Esophagus muscularis mucosa (tissue), 4 donors: ENCODE results near the gene ITGA7. TPM values are rescaled to one million over a fixed set of nuclear protein-coding genes. Genes with fewer than 3 reads are reported as not detected.
A peak's percentile ranks its signal among the peaks of the same experiment; 100 is the strongest.

ENCODE experiments used
- DNase-seq: peaks from one replicate; pipeline ENCODE4 v3.0.0-alpha.2; 2017; ENCODE audit errors: extremely low spot score
- H3K27ac ChIP-seq, 4 donors: fragments of 200-600 bp; sonication (generic); replicated peaks in 1 of 4; 1 replicate in 3 of 4; 2 replicates in 1 of 4; pipeline ENCODE4 v1.5.1; 2016 to 2019; ENCODE audit warnings: mild to moderate bottlenecking in 1 of 4
- H3K27me3 ChIP-seq, 4 donors: fragments of 200-600 bp; sonication (generic); one replicate each; pipeline versions ENCODE4 v1.5.1 to v1.6.0; 2016 to 2019
- H3K36me3 ChIP-seq, 4 donors: fragments of 200-600 bp; sonication (generic); one replicate each; pipeline ENCODE4 v1.5.1; 2016 to 2019
- H3K4me1 ChIP-seq, 4 donors: fragments of 200-600 bp; sonication (generic); one replicate each; pipeline ENCODE4 v1.5.1; 2016 to 2019
- H3K4me3 ChIP-seq, 4 donors: fragments of 200-600 bp; sonication (generic); 1 replicate in 2 of 4; 2 replicates in 2 of 4; pipeline ENCODE4 v1.5.1; 2016 to 2019; ENCODE audit warnings: mild to moderate bottlenecking in 4 of 4, moderate library complexity in 1 of 4
- H3K9me3 ChIP-seq, 4 donors: fragments of 200-600 bp; sonication (generic); 1 replicate in 3 of 4; 2 replicates in 1 of 4; pipeline ENCODE4 v1.5.1; 2016 to 2019
- EP300 ChIP-seq: sonication (generic); formaldehyde crosslinking; IDR thresholded peaks from one replicate; pipeline ENCODE4 v1.6.1; 2017; ENCODE audit warnings: antibody characterized with exemption
- POLR2A ChIP-seq: fragments of 450-650 bp; IDR thresholded peaks from one replicate; pipeline ENCODE4 v1.6.1; 2017; ENCODE audit warnings: antibody characterized with exemption, moderate library complexity, mild to moderate bottlenecking, low read depth
- POLR2AphosphoS5 ChIP-seq, 2 donors: sonication (generic); formaldehyde crosslinking; IDR thresholded peaks; one replicate each; pipeline ENCODE4 v1.6.1; 2017; ENCODE audit warnings: antibody characterized with exemption in 2 of 2
- WGBS: methylation state at CpG from one replicate; pipeline ENCODE4 v1.1.5; 2018; 5-methylcytosine and 5-hydroxymethylcytosine counted together
- intact Hi-C: fragments of 100-400 bp; cut with DNase I; formaldehyde crosslinking; loops from one replicate; pipeline ENCODE4 v1.15.1; 2023
- total RNA-seq, 4 donors: library from RNA; depleted of rRNA; stranded (reverse); fragments of >200 nt; gene quantifications; one replicate each; pipeline versions ENCODE4 v1.1.0 to v1.2.1, GENCODE V29; 2016
- TF ChIP-seq, protein P1 (sequence below), 3 experiments: fragments of 200-600 bp in 2 of 3; fragments of 450-650 bp in 1 of 3; sonication (generic) in 2 of 3; IDR thresholded peaks; one replicate each; pipeline ENCODE4 v1.5.1; 2017 to 2019; ENCODE audit warnings: antibody characterized with exemption in 3 of 3, mild to moderate bottlenecking in 2 of 3, moderate library complexity in 1 of 3

ITGA7 gene
- total RNA-seq, 4 donors from 2014 or later = 155 to 245 (median 218) TPM

GRCh38 chr12:55742719-55743405 lies 35.2 kb upstream of the ITGA7 start, which contains the start of gene GDF11:
Gene GDF11 (plus strand): TSS chr12:55743122. CDS start chr12:55743317, 195 bp downstream.
- Histone ChIP-seq H3K9me3 (no peaks in the 10 kb centered on the region), H3K27me3 (no peaks in the 10 kb centered on the region), H3K4me3 (peak within 1 kb of the TSS; percentile 59 to 65 (median 62)), H3K4me1 (peaks cover 31 to 58% (median 48%) of the 10 kb centered on the region in 4 donors), H3K27ac (peak within 1 kb of the TSS; percentile 65 to 81 (median 78)), H3K36me3 (no peaks in the 10 kb centered on the region)
- DNase-seq = no peak
- intact Hi-C loops = loop anchor here (2.0 to 10.0 kb wide), 2 partner anchors 198 to 292 kb away; no protein-coding TSS in a partner anchor
- WGBS = 2% methylated on average over 15 of the region's 53 CpGs
- TF ChIP-seq EP300 (no peak), POLR2A (no peak), POLR2AphosphoS5 (IDR thresholded peaks at IDR 0.05) (peak; percentile 89 to 91)
- TF ChIP-seq, protein P1, sequence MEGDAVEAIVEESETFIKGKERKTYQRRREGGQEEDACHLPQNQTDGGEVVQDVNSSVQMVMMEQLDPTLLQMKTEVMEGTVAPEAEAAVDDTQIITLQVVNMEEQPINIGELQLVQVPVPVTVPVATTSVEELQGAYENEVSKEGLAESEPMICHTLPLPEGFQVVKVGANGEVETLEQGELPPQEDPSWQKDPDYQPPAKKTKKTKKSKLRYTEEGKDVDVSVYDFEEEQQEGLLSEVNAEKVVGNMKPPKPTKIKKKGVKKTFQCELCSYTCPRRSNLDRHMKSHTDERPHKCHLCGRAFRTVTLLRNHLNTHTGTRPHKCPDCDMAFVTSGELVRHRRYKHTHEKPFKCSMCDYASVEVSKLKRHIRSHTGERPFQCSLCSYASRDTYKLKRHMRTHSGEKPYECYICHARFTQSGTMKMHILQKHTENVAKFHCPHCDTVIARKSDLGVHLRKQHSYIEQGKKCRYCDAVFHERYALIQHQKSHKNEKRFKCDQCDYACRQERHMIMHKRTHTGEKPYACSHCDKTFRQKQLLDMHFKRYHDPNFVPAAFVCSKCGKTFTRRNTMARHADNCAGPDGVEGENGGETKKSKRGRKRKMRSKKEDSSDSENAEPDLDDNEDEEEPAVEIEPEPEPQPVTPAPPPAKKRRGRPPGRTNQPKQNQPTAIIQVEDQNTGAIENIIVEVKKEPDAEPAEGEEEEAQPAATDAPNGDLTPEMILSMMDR (IDR thresholded peaks at IDR 0.05) = no peak

DNA sequence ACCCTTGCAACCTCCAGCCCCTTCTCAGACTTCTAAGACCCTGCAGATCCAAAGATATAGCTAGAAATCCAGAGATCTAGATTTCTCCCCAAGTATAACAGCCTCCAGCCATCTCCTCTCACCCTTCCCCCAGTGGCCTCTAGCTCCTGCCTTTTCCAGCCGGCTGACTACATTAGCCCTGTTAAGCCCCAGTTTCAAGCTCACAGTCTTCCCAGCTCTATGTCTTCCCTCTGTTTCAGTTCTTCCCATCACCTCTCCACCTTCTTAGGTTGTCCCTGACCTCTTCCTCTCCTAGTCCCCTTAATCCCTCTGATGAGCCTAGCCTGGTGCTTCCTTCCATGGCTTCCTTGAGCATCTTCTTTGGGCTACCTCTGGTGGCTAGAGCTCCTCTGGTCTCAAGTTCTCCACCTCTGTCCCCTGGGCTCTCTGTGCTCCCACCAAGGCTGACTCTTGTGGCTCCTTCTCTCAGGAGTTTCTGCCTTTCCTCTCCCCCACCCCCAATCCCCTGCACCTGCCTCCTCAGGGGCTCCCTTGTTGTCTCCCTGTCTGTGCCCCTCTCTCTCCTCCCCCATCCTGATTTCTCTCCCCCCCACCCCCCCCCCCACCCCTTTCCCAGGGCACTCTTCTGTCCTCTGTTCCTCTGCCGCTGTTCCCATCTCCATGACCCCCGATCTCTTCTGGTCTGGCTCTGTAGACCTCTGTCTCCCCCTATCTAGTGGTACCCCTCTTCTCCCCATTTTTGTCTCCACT lies 34.4 kb upstream of the ITGA7 start:
- Histone ChIP-seq H3K27ac (peak overlapping the region; percentile 65 to 81 (median 78)), H3K4me3 (peak overlapping the region; percentile 59 to 65 (median 62)), H3K36me3 (no peaks in the 10 kb centered on the region), H3K27me3 (no peaks in the 10 kb centered on the region), H3K9me3 (no peaks in the 10 kb centered on the region), H3K4me1 (peaks cover 39 to 63% (median 55%) of the 10 kb centered on the region in 4 donors)
- intact Hi-C loops = loop anchor here (2.0 to 10.0 kb wide), 2 partner anchors 199 to 293 kb away; no protein-coding TSS in a partner anchor
- no peak for DNase-seq
- 21% methylated on average over 3 of the region's 3 CpGs for WGBS
- TF ChIP-seq POLR2A = no peak
- TF ChIP-seq, protein P1 (IDR thresholded peaks at IDR 0.05) = no peak

- intact Hi-C loops = loop anchor here (5.0 kb wide), 2 partner anchors 57 to 78 kb away; partner anchors contain the start of genes ORMDL2 and SARNP
- Histone ChIP-seq H3K9me3 (no peaks in the 10 kb centered on the region), H3K4me1 (peaks cover 30 to 41% (median 36%) of the 10 kb centered on the region in 4 donors), H3K27ac (peak overlapping the region in 2 of 4 donors; percentile 75 to 78), H3K4me3 (peak overlapping the region; percentile 46 to 63 (median 56)), H3K36me3 (no peaks in the 10 kb centered on the region), H3K27me3 (no peaks in the 10 kb centered on the region)
- whole genome bisulfite sequencing = 82% methylated on average over 2 of the region's 2 CpGs
- no peak for DNase-seq
- TF ChIP-seq POLR2AphosphoS5 (IDR thresholded peaks at IDR 0.05) (no peak), EP300 (no peak), POLR2A (no peak)
- TF ChIP-seq, protein P1 (IDR thresholded peaks at IDR 0.05) = no peak
Observed at GRCh38 chr12:55739025-55739378, 31.3 kb upstream of the ITGA7 start.

GRCh38 chr12:55738123-55739024 lies 30.7 kb upstream of the ITGA7 start:
- whole genome bisulfite sequencing = 2% methylated on average over 14 of the region's 14 CpGs
- peak overlapping the region; percentile 64 to 78 (median 76) for H3K27ac ChIP-seq
- TF ChIP-seq POLR2A (no peak), EP300 (no peak), POLR2AphosphoS5 (IDR thresholded peaks at IDR 0.05) (no peak)
- TF ChIP-seq, protein P1 (IDR thresholded peaks at IDR 0.05) = peak; percentile 86 to 95 (median 90)
- H3K4me1 ChIP-seq = peaks cover 24 to 35% (median 30%) of the 10 kb centered on the region in 4 donors
- no peaks in the 10 kb centered on the region for H3K27me3 ChIP-seq
- H3K36me3 ChIP-seq = no peaks in the 10 kb centered on the region
- DNase-seq = peak; percentile 96
- H3K9me3 ChIP-seq = no peaks in the 10 kb centered on the region
- intact Hi-C loops = loop anchor here (5.0 kb wide), 2 partner anchors 56 to 79 kb away; partner anchors contain the start of genes ORMDL2 and SARNP
- peak overlapping the region; percentile 46 to 63 (median 56) for H3K4me3 ChIP-seq
